Stimulated activated effector memory CD8-positive, alpha-beta T cell treated with anti-CD3 and anti-CD28 coated beads, Interleukin-12 subunit alpha, Interleukin-12 subunit beta, amount 100 ng/mL, for 72 hours (primary cell): ENCODE results near the gene STAP1.

Experiments
- ATAC-seq: fragments of 150-1000 bp; cut with Tn5 transposase; 2 replicates; pipeline ENCODE4 v1.10.0; 2021
- DNase-seq, 2 donors: peaks; one replicate each; pipeline ENCODE4 v3.0.0; 2021 to 2022; ENCODE audit warnings: low spot score in 2 of 2
- H3K27ac Mint-ChIP-seq: one replicate; pipeline ENCODE4 v1.8.0; 2022; ENCODE audit warnings: mild to moderate bottlenecking, mixed read lengths
- H3K36me3 Mint-ChIP-seq: one replicate; pipeline ENCODE4 v1.8.0; 2022; ENCODE audit warnings: mild to moderate bottlenecking, mixed read lengths
- H3K4me1 Mint-ChIP-seq: one replicate; pipeline ENCODE4 v1.8.0; 2022; ENCODE audit warnings: mixed read lengths
- H3K4me3 Mint-ChIP-seq: one replicate; pipeline ENCODE4 v1.8.0; 2022; ENCODE audit warnings: mild to moderate bottlenecking, mixed read lengths
- H3K9me3 Mint-ChIP-seq: one replicate; pipeline ENCODE4 v1.8.0; 2022; ENCODE audit warnings: mixed read lengths

STAP1 gene

DNA sequence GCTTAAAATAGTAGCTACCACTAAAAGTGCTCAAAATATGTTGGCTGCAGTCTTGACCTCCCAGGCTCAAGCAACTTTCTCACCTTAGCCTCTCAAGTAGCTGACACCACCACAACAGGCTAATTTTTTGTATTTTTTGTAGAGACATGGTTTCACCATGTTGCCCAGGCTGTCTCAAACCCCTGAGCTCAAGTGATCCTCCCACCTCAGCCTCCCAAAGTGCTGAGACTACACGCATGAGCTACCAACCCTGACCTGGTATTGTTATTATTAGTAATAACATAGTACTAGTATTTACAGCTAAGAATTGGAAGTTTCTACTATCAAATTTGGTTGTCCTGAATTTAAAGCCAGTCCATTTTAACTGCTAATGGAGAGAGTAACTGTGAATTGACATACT, 18.0 kb downstream of the STAP1 start:
- Mint-ChIP-seq H3K4me1 (peaks cover 12% of the 10 kb centered on the region), H3K9me3 (no peaks in the 10 kb centered on the region), H3K36me3 (no peaks in the 10 kb centered on the region), H3K27ac (no peak overlapping the region), H3K4me3 (no peak overlapping the region)
- DNase-seq (no peak), ATAC-seq (no peak)

- Mint-ChIP-seq H3K4me3 (no peak overlapping the region), H3K9me3 (no peaks in the 10 kb centered on the region), H3K4me1 (peaks cover 17% of the 10 kb centered on the region), H3K27ac (peak overlapping the region; percentile 41), H3K36me3 (no peaks in the 10 kb centered on the region)
- peak; percentile 80 for ATAC-seq
- no peak for DNase-seq
Observed at GRCh38 chr4:67580577-67580976, 22.1 kb downstream of the STAP1 start.

DNA sequence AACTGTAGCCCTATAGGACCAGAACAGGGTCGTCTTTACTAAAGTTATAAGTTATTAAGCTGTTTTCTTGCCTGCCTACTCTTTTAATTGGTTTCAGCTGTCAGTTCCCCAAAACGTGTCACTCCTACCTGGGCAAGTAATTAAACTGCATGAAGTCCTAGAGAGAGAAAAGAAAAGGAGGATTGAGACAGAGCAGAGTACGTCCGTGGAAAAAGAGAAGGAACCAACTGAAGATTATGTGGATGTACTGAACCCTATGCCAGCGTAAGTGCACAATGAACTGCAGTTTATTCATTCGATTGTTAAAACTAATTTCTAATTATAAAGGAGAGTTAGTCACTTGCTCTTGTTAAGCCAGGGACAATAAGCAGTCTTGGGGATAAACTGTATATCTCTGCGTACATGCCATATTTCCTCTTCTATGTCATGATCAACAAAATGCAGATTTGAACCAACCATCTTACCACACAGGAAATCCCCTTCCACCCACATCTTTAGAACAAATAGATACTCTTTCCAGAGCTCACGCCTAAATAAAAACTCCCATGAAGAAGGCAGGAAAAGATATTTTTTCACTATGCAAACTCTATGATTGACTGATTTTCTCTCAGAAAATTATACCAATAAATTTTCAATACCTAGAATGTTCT, 22.8 kb downstream of the STAP1 start:
- H3K4me3 Mint-ChIP-seq = peak overlapping the region; percentile 9
- peak; percentile 80 for ATAC-seq
- peaks cover 17% of the 10 kb centered on the region for H3K4me1 Mint-ChIP-seq
- no peak for DNase-seq
- no peaks in the 10 kb centered on the region for H3K36me3 Mint-ChIP-seq
- H3K27ac Mint-ChIP-seq = peak overlapping the region; percentile 41
- H3K9me3 Mint-ChIP-seq = no peaks in the 10 kb centered on the region

GRCh38 chr4:67581913-67582312, 23.4 kb downstream of the STAP1 start:
- Mint-ChIP-seq H3K4me1 (peaks cover 17% of the 10 kb centered on the region), H3K27ac (no peak overlapping the region), H3K9me3 (no peaks in the 10 kb centered on the region), H3K36me3 (no peaks in the 10 kb centered on the region), H3K4me3 (no peak overlapping the region)
- DNase-seq = no peak
- ATAC-seq = no peak

DNA sequence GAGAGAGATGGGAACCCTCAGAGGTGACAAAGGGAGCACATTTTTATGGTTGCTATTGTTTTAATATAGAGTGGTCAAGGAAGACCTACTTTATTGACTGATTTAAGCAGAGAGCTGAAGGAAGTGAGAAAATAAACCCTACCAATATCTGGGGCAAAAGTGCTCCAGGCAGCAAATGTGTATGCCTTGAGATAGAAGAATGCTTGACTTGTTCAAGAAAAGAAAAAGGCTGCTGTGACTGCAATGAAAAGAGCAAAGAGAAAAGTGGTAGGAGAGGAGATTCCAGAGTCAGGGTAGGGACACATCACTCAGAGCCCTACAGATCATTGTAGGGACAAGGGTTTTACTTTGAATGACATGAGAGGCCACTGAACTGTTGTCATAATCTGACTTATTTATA, 26.0 kb downstream of the STAP1 start:
- ATAC-seq (no peak), DNase-seq (no peak)
- H3K9me3 Mint-ChIP-seq = no peaks in the 10 kb centered on the region
- H3K4me1 Mint-ChIP-seq = peaks cover 17% of the 10 kb centered on the region
- no peak overlapping the region for H3K27ac Mint-ChIP-seq
- H3K36me3 Mint-ChIP-seq = no peaks in the 10 kb centered on the region
- no peak overlapping the region for H3K4me3 Mint-ChIP-seq

- H3K27ac Mint-ChIP-seq = no peak overlapping the region
- H3K36me3 Mint-ChIP-seq = no peaks in the 10 kb centered on the region
- no peaks in the 10 kb centered on the region for H3K4me1 Mint-ChIP-seq
- ATAC-seq = no peak
- H3K4me3 Mint-ChIP-seq = no peak overlapping the region
- H3K9me3 Mint-ChIP-seq = no peaks in the 10 kb centered on the region
- DNase-seq = no peak
Observed at GRCh38 chr4:67587156-67587555, 28.6 kb downstream of the STAP1 start.

- no peak for ATAC-seq
Observed at GRCh38 chr4:67593741-67594175, 35.2 kb downstream of the STAP1 start.

DNA sequence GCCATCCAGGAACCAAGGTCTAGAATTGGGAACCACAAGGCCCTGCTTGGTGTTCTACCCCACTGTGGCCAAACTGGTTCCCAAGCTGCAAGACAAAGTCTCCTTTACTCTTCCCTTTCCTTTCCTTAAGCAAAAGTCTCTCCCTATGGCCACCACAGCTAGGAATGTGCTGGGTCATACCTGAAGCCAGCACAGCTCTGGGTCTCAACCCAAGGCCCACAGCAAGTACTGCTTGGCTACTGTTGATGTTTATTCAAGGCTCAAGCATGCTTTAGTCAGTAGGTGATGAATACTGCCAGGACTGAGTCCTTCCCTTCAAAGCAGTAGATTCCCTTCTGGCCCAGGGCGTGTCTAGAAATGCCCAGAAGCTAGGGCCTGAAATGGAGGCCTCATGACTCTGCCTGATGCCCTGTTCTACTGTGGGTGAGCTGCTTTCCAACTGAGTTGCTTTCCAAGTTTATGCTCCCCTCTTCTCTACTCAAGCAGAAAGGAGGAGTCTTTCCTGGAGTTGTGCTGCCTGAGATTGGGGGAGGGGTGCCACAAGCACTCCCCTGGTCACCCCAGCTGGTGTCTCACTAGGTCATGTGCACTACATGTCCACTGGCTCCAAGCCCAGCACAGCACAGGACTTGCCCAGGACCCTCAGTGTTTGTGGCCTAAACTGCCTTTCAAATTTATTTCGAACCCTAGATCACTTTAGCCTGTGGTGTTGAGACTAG, 44.9 kb downstream of the STAP1 start:
- Mint-ChIP-seq H3K4me1 (no peaks in the 10 kb centered on the region), H3K36me3 (peaks cover 4% of the 10 kb centered on the region), H3K4me3 (no peak overlapping the region), H3K27ac (no peak overlapping the region), H3K9me3 (peaks cover 12% of the 10 kb centered on the region)
- DNase-seq (no peak), ATAC-seq (no peak)

More at GRCh38 chr4:67593741-67594175, 35.2 kb downstream of the STAP1 start:
- Mint-ChIP-seq H3K4me1 (no peaks in the 10 kb centered on the region), H3K27ac (no peak overlapping the region), H3K36me3 (no peaks in the 10 kb centered on the region), H3K4me3 (no peak overlapping the region), H3K9me3 (no peaks in the 10 kb centered on the region)
- no peak for DNase-seq

- Mint-ChIP-seq H3K4me3 (no peak overlapping the region), H3K9me3 (peaks cover 12% of the 10 kb centered on the region), H3K4me1 (no peaks in the 10 kb centered on the region), H3K27ac (no peak overlapping the region), H3K36me3 (peaks cover 8% of the 10 kb centered on the region)
- no peak for ATAC-seq
- DNase-seq = no peak
Observed at GRCh38 chr4:67604029-67604381, 45.5 kb downstream of the STAP1 start.

- ATAC-seq (no peak), DNase-seq (no peak)
- H3K36me3 Mint-ChIP-seq = peaks cover 8% of the 10 kb centered on the region
- no peak overlapping the region for H3K27ac Mint-ChIP-seq
- H3K9me3 Mint-ChIP-seq = peaks cover 12% of the 10 kb centered on the region
- H3K4me3 Mint-ChIP-seq = no peak overlapping the region
- H3K4me1 Mint-ChIP-seq = no peaks in the 10 kb centered on the region
Observed at GRCh38 chr4:67604749-67605148, 46.2 kb downstream of the STAP1 start.

DNA sequence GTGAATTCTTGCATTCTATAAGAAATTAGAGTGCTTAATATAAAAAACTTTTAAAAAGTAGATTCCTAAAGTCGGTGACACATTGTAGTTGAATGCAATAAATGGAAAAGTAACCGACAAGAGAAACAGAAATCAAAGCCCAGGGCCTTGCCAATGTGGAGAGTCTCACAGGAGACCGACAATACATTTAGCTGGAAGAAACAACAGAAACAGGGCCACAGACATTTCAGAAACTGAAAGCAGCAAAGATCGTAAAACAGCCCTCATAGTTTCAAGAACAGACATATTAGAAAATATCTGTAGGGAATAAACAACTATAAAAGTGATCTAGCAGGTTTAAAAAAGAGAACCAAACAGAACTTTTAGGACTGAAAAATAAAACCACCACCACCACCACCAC, 49.5 kb downstream of the STAP1 start:
- peaks cover 6% of the 10 kb centered on the region for H3K9me3 Mint-ChIP-seq
- no peak overlapping the region for H3K4me3 Mint-ChIP-seq
- H3K36me3 Mint-ChIP-seq = peaks cover 8% of the 10 kb centered on the region
- no peaks in the 10 kb centered on the region for H3K4me1 Mint-ChIP-seq
- DNase-seq (no peak), ATAC-seq (no peak)
- no peak overlapping the region for H3K27ac Mint-ChIP-seq

DNA sequence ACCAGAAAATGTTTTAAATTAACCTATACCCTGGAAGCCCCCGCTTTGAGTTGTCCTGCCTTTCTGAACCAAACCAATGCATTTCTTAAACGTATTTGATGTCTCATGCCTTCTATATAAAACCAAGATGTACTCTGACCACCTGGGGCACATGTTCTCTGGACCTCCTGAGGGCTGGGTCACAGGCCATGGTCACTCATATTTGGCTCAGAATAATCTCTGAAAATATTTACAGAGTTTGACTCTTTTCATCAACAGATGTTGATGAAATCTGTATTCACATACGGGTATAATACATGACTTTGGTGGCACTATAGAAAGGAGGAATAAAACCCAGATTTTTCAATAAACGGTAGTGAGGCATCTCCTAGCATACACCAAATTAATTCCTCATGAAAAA, 55.7 kb downstream of the STAP1 start:
- DNase-seq = no peak
- H3K4me1 Mint-ChIP-seq = no peaks in the 10 kb centered on the region
- ATAC-seq = no peak
- peaks cover 9% of the 10 kb centered on the region for H3K9me3 Mint-ChIP-seq
- no peak overlapping the region for H3K4me3 Mint-ChIP-seq
- peaks cover 44% of the 10 kb centered on the region for H3K36me3 Mint-ChIP-seq
- H3K27ac Mint-ChIP-seq = no peak overlapping the region

DNA sequence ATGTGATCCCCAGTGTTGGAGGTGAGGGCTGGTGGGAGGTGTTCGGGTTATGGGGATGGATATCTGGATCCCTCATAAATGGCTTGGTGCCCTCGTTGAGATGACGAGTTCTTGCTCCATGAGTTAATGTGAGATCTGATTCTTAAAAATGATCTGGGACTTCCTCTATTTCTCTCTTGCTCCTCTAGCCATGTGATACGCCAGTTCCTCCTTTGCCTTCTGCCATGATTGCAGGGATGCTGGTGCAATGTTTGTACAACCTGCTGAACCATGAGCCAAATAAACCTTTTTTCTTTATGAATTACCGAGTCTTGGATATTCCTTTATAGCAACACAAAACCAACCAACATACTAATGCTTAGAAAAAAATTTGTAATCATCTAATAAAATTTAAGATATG, 56.6 kb downstream of the STAP1 start:
- no peaks in the 10 kb centered on the region for H3K4me1 Mint-ChIP-seq
- no peak overlapping the region for H3K27ac Mint-ChIP-seq
- H3K4me3 Mint-ChIP-seq = no peak overlapping the region
- H3K9me3 Mint-ChIP-seq = peaks cover 6% of the 10 kb centered on the region
- peaks cover 54% of the 10 kb centered on the region for H3K36me3 Mint-ChIP-seq
- DNase-seq = no peak
- ATAC-seq = no peak

DNA sequence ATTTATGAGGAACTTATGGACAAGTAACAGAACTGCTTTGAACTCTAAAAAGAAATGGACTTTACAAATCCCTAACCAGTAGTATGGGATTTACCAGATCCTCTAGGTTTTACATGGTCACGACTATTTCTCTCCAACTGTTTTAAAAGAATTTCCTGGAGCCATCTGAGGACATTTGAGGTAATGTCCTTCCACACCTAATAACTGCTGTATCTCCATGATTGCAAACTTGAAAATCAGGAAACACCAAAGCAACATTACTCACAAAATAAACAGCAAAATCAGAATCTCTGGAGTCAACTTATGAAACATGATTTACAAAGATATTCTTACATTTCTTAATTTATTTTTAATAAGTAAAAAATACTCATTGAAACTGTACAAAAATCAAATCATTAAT, 58.0 kb downstream of the STAP1 start:
- H3K4me3 Mint-ChIP-seq = no peak overlapping the region
- H3K4me1 Mint-ChIP-seq = no peaks in the 10 kb centered on the region
- peaks cover 67% of the 10 kb centered on the region for H3K36me3 Mint-ChIP-seq
- DNase-seq = no peak
- peaks cover 6% of the 10 kb centered on the region for H3K9me3 Mint-ChIP-seq
- ATAC-seq = no peak
- H3K27ac Mint-ChIP-seq = no peak overlapping the region

- Mint-ChIP-seq H3K4me3 (no peak overlapping the region), H3K4me1 (no peaks in the 10 kb centered on the region), H3K9me3 (no peaks in the 10 kb centered on the region), H3K36me3 (peaks cover 98% of the 10 kb centered on the region), H3K27ac (no peak overlapping the region)
- ATAC-seq (no peak), DNase-seq (no peak)
Observed at GRCh38 chr4:67624939-67625338, 66.4 kb downstream of the STAP1 start.

- Mint-ChIP-seq H3K36me3 (peaks cover 89% of the 10 kb centered on the region), H3K27ac (no peak overlapping the region), H3K4me3 (no peak overlapping the region), H3K4me1 (no peaks in the 10 kb centered on the region), H3K9me3 (no peaks in the 10 kb centered on the region)
- ATAC-seq (no peak), DNase-seq (no peak)
Observed at GRCh38 chr4:67632492-67632891, 74.0 kb downstream of the STAP1 start.
